HG02588 (cell line): ENCODE measurements around the gene MRGPRX3.

Source experiments
- ATAC-seq: cut with Tn5 transposase; IDR thresholded peaks from one replicate; pipeline ENCODE4 v1.9.1; 2021; ENCODE audit warnings: mild to moderate bottlenecking, moderate library complexity; ENCODE audit not compliant: unreplicated experiment

Gene MRGPRX3

GRCh38 chr11:18151581-18151980, 19.2 kb downstream of the MRGPRX3 start:
- no peak for ATAC-seq

GRCh38 chr11:18168372-18168771, 36.0 kb downstream of the MRGPRX3 start:
- ATAC-seq = no peak

- no peak for ATAC-seq
Observed at GRCh38 chr11:18171377-18172000, 39.1 kb downstream of the MRGPRX3 start.

GRCh38 chr11:18172666-18173065, 40.3 kb downstream of the MRGPRX3 start, which contains the start of gene MRGPRX4:
MRGPRX4 (plus strand) TSS chr11:18172837; CDS start chr11:18173257, 420 bp downstream.
- no peak for ATAC-seq

- no peak for ATAC-seq
Observed at GRCh38 chr11:18173225-18173866, 41.0 kb downstream of the MRGPRX3 start.
